GM12878 (cell line): Measurements from ENCODE around the gene DDR1. TPM values are rescaled to one million over a fixed set of nuclear protein-coding genes. Genes with fewer than 3 reads are reported as not detected.

ENCODE experiments used
- ATF7 ChIP-seq: fragments of 450-650 bp; IDR thresholded peaks from 2 replicates; pipeline ENCODE4 v1.6.1; 2016; ENCODE audit warnings: low read depth, mild to moderate bottlenecking
- CREM ChIP-seq: IDR thresholded peaks from 2 replicates; pipeline ENCODE4 v1.6.1; 2014; ENCODE audit warnings: antibody characterized with exemption, low read depth
- EP300 ChIP-seq, 2 experiments: fragments of 150-350 bp in 1 of 2; IDR thresholded peaks; 2 replicates each; pipeline ENCODE4 v1.6.1; 2011 to 2012; ENCODE audit warnings: low read depth in 2 of 2, low read length in 2 of 2, borderline replicate concordance in 1 of 2, improper control_type of control experiment in 1 of 2, inconsistent platforms in 1 of 2; ENCODE audit not compliant: control insufficient read depth in 1 of 2
- GABPA ChIP-seq: IDR thresholded peaks from 2 replicates; pipeline ENCODE4 v1.6.1; 2014; ENCODE audit warnings: antibody characterized with exemption, low read depth, mild to moderate bottlenecking, inconsistent platforms
- LARP7 ChIP-seq: fragments of 450-650 bp; IDR thresholded peaks from 2 replicates; pipeline ENCODE4 v1.6.1; 2017; ENCODE audit warnings: mild to moderate bottlenecking
- MTA3 ChIP-seq: IDR thresholded peaks from 2 replicates; pipeline ENCODE4 v1.6.1; 2012; ENCODE audit warnings: low read length, inconsistent platforms, borderline replicate concordance
- SIN3A ChIP-seq: IDR thresholded peaks from 2 replicates; pipeline ENCODE4 v1.6.1; 2012; ENCODE audit warnings: low read depth, low read length, improper control_type of control experiment
- SKIL ChIP-seq: fragments of 450-650 bp; IDR thresholded peaks from 2 replicates; pipeline ENCODE4 v1.6.1; 2017; ENCODE audit warnings: mild to moderate bottlenecking, low read depth, inconsistent platforms; ENCODE audit not compliant: poor library complexity, severe bottlenecking
- SREBF2 ChIP-seq: IDR thresholded peaks from 2 replicates; pipeline ENCODE4 v1.6.1; 2012; ENCODE audit warnings: mild to moderate bottlenecking, low read length
- WRNIP1 ChIP-seq: IDR thresholded peaks from 2 replicates; pipeline ENCODE4 v1.6.1; 2011; ENCODE audit warnings: low read depth, low read length, improper control_type of control experiment, borderline replicate concordance
- ZNF384 ChIP-seq: IDR thresholded peaks from 2 replicates; pipeline ENCODE4 v1.6.1; 2012; ENCODE audit warnings: low read depth, mild to moderate bottlenecking, low read length, improper control_type of control experiment, borderline replicate concordance
- ZNF592 ChIP-seq: fragments of 450-650 bp; IDR thresholded peaks from 2 replicates; pipeline ENCODE4 v1.6.1; 2017; ENCODE audit warnings: mild to moderate bottlenecking, moderate library complexity
- polyA plus RNA-seq, 11 experiments: library from polyadenylated mRNA; depleted of rRNA in 4 of 11; unstranded in 6 of 11; stranded (reverse) in 5 of 11; fragments of >200 nt; fragmentation: Nextera tagmentation in 4 of 11; fragmentation: Illumina TruSeq in 1 of 11; extraction: Ambion mirVana in 4 of 11; extraction: Trizol in 1 of 11; gene quantifications; 1 replicate in 1 of 11; 2 replicates in 10 of 11; pipeline versions ENCODE4 v1.2.1 to v1.2.3, GENCODE V29; 2011 to 2016; ENCODE audit warnings: inconsistent platforms in 2 of 11, missing spikeins in 2 of 11, low read depth in 1 of 11
- total RNA-seq, 4 experiments: library from RNA; depleted of rRNA in 3 of 4; stranded (reverse); fragments of >200 nt in 3 of 4; fragmentation: Illumina TruSeq in 1 of 4; extraction: Trizol in 1 of 4; gene quantifications; 2 replicates each; pipeline versions ENCODE4 v1.2.1 to v1.2.3, GENCODE V29; 2013 to 2021
- TF ChIP-seq, protein P1 (sequence below): IDR thresholded peaks from 2 replicates; pipeline ENCODE4 v1.6.1; 2012; ENCODE audit warnings: improper control_type of control experiment, low read depth, low read length; ENCODE audit not compliant: insufficient replicate concordance
- TF ChIP-seq, protein P2 (sequence below): fragments of 450-650 bp; IDR thresholded peaks from 2 replicates; pipeline ENCODE4 v1.6.1; 2018; ENCODE audit warnings: mild to moderate bottlenecking, low read depth, moderate library complexity; ENCODE audit not compliant: partially characterized antibody

The DDR1 gene
- total and polyA plus RNA-seq, 10 of the 15 experiments (the other 5 are each of a cell fraction or from before 2014, with no cell fraction given) = 1.1 to 39.0 (median 11.9) TPM

DNA sequence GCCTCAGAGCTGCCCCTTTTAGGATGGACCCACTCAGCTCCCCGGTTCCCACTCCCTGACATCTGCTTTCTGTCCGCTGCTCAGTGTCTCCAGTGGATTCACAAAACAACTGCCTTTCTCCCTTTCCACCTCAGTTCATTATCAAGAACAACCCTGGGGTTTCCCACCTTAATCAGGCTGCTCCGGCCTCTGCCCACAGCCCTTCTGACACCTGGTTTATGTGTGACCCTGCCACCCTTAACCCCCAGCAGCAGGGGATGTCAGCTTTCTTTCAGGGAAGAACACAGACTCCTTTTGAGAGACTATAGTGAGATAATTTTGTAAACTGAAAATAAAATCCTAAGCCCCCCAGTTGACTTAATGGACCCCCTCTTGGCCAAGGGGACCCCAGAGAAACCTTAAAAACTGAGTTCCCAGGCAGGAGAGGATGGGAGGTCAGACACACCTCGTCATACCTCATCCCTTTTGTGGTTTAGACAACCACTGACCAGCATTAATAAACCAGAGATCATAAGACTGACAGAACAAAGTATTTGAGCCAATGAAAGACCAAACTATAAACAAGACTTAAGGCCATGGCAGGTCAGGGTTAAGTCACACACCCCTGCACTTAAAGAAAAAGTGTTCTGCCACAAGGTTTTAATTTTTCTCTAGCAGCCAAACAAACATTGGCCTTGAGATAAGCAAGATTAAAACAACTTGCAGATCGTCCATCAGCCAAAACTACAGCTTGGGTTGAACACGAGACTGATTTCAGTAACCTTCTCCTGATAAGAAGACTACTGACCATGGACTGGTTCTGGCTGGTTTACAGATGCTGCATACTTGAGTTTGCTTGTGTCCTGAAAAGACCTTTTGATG lies 42.4 kb upstream of the DDR1 start (continued):
- no peak for TF ChIP-seq CREM
- no peak for TF ChIP-seq LARP7
- no peak for TF ChIP-seq GABPA
- TF ChIP-seq SREBF2 = no peak
- no peak for TF ChIP-seq SIN3A
- no peak for TF ChIP-seq SKIL
- peak in 1 of 2 experiments; percentile 37; a peak in 1 of 4 replicates for TF ChIP-seq EP300 (IDR thresholded peaks at IDR 0.05; ENCODE audit: borderline replicate concordance in 1 of 2, control insufficient read depth in 1 of 2, low read depth in 2 of 2, low read length in 2 of 2)
- no peak for TF ChIP-seq ZNF384
- TF ChIP-seq, protein P1, sequence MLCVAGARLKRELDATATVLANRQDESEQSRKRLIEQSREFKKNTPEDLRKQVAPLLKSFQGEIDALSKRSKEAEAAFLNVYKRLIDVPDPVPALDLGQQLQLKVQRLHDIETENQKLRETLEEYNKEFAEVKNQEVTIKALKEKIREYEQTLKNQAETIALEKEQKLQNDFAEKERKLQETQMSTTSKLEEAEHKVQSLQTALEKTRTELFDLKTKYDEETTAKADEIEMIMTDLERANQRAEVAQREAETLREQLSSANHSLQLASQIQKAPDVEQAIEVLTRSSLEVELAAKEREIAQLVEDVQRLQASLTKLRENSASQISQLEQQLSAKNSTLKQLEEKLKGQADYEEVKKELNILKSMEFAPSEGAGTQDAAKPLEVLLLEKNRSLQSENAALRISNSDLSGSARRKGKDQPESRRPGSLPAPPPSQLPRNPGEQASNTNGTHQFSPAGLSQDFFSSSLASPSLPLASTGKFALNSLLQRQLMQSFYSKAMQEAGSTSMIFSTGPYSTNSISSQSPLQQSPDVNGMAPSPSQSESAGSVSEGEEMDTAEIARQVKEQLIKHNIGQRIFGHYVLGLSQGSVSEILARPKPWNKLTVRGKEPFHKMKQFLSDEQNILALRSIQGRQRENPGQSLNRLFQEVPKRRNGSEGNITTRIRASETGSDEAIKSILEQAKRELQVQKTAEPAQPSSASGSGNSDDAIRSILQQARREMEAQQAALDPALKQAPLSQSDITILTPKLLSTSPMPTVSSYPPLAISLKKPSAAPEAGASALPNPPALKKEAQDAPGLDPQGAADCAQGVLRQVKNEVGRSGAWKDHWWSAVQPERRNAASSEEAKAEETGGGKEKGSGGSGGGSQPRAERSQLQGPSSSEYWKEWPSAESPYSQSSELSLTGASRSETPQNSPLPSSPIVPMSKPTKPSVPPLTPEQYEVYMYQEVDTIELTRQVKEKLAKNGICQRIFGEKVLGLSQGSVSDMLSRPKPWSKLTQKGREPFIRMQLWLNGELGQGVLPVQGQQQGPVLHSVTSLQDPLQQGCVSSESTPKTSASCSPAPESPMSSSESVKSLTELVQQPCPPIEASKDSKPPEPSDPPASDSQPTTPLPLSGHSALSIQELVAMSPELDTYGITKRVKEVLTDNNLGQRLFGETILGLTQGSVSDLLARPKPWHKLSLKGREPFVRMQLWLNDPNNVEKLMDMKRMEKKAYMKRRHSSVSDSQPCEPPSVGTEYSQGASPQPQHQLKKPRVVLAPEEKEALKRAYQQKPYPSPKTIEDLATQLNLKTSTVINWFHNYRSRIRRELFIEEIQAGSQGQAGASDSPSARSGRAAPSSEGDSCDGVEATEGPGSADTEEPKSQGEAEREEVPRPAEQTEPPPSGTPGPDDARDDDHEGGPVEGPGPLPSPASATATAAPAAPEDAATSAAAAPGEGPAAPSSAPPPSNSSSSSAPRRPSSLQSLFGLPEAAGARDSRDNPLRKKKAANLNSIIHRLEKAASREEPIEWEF = no peak
- no peak for TF ChIP-seq ZNF592
- TF ChIP-seq MTA3 = no peak
- TF ChIP-seq ATF7 = peak; percentile 62
- no peak for TF ChIP-seq WRNIP1
- TF ChIP-seq, protein P2, sequence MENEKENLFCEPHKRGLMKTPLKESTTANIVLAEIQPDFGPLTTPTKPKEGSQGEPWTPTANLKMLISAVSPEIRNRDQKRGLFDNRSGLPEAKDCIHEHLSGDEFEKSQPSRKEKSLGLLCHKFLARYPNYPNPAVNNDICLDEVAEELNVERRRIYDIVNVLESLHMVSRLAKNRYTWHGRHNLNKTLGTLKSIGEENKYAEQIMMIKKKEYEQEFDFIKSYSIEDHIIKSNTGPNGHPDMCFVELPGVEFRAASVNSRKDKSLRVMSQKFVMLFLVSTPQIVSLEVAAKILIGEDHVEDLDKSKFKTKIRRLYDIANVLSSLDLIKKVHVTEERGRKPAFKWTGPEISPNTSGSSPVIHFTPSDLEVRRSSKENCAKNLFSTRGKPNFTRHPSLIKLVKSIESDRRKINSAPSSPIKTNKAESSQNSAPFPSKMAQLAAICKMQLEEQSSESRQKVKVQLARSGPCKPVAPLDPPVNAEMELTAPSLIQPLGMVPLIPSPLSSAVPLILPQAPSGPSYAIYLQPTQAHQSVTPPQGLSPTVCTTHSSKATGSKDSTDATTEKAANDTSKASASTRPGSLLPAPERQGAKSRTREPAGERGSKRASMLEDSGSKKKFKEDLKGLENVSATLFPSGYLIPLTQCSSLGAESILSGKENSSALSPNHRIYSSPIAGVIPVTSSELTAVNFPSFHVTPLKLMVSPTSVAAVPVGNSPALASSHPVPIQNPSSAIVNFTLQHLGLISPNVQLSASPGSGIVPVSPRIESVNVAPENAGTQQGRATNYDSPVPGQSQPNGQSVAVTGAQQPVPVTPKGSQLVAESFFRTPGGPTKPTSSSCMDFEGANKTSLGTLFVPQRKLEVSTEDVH = no peak
